Measurements from ENCODE around the gene BUD31. TPM values are rescaled to one million over a fixed set of nuclear protein-coding genes. Genes with fewer than 3 reads are reported as not detected.

Gene BUD31
- total and polyA plus RNA-seq, 10 of the 15 experiments (the other 5 are each of a cell fraction or from before 2014, with no cell fraction given): 74.2 to 317 (median 130) TPM

DNA sequence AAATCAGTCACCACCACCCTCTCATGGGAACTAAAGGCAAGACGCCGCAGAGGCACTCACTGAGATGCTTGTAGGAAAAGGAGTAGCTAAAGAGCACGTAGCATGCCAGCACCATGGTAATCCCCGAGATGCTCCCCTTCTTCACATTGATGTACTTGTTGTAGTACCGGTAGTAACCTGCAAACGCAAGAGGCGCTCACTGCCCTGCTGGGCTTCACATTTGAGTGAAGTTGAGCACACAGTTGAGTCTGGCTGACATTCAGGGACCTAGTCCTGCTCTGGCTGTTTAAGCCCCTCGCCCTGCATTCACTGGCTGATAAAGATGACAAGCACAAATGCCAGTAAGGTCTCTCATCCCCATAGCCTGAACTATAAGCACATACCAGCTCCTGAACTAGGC is 50.3 kb downstream of the BUD31 start:
- in situ Hi-C loops (cut with MboI): no loop called here
- H4K20me1 ChIP-seq (ENCODE audit: control insufficient read depth, insufficient read depth): no peaks in the 10 kb centered on the region
- ATAC-seq (peak; percentile 85), FAIRE-seq (peak; percentile 56), DNase-seq (ENCODE audit: low read depth, low spot score) (no peak)
- no peak overlapping the region for H3K9ac ChIP-seq (ENCODE audit: control insufficient read depth, insufficient read depth, low read length)
- ChIA-PET CTCF (interaction anchor here (1.0 kb wide), 1 partner anchor 15 kb away, joined by 4 read pairs; no protein-coding TSS in a partner anchor), SMC1A (ENCODE audit: uncharacterized antibody, unreplicated experiment) (no interaction called here), RAD21 (ENCODE audit: unreplicated experiment) (no interaction called here), POLR2A (interaction anchor here (0.7 to 0.9 kb wide), 2 partner anchors 21 to 87 kb away, joined by 3 to 4 read pairs; no protein-coding TSS in a partner anchor)
- 57% methylated on average over 8 of the region's 8 CpGs for WGBS (ENCODE audit: insufficient coverage, insufficient replicate concordance, low lambda C conversion rate, missing lambda C conversion rate)
- no peak overlapping the region for H3K4me2 ChIP-seq (ENCODE audit: control insufficient read depth, insufficient read depth)
- BruUV-seq (replicated peaks): no TSS peak
- intact Hi-C loops (cut with micrococcal nuclease; ENCODE audit: unreplicated experiment): no loop called here
- peaks cover 28 to 30% of the 10 kb centered on the region in 2 experiments for H3K36me3 ChIP-seq (ENCODE audit: control insufficient read depth in 2 of 2, insufficient read depth in 2 of 2, low read length in 1 of 2)
- H2AFZ ChIP-seq (ENCODE audit: control insufficient read depth, low read depth, low read length): no peak overlapping the region
- H3K4me1 ChIP-seq (ENCODE audit: control insufficient read depth, insufficient read depth, low read length): no peaks in the 10 kb centered on the region
- TF ChIP-seq, protein P1, sequence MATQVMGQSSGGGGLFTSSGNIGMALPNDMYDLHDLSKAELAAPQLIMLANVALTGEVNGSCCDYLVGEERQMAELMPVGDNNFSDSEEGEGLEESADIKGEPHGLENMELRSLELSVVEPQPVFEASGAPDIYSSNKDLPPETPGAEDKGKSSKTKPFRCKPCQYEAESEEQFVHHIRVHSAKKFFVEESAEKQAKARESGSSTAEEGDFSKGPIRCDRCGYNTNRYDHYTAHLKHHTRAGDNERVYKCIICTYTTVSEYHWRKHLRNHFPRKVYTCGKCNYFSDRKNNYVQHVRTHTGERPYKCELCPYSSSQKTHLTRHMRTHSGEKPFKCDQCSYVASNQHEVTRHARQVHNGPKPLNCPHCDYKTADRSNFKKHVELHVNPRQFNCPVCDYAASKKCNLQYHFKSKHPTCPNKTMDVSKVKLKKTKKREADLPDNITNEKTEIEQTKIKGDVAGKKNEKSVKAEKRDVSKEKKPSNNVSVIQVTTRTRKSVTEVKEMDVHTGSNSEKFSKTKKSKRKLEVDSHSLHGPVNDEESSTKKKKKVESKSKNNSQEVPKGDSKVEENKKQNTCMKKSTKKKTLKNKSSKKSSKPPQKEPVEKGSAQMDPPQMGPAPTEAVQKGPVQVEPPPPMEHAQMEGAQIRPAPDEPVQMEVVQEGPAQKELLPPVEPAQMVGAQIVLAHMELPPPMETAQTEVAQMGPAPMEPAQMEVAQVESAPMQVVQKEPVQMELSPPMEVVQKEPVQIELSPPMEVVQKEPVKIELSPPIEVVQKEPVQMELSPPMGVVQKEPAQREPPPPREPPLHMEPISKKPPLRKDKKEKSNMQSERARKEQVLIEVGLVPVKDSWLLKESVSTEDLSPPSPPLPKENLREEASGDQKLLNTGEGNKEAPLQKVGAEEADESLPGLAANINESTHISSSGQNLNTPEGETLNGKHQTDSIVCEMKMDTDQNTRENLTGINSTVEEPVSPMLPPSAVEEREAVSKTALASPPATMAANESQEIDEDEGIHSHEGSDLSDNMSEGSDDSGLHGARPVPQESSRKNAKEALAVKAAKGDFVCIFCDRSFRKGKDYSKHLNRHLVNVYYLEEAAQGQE (IDR thresholded peaks at IDR 0.05; ENCODE audit: low read depth, low read length): no peak
- TF ChIP-seq, protein P2, sequence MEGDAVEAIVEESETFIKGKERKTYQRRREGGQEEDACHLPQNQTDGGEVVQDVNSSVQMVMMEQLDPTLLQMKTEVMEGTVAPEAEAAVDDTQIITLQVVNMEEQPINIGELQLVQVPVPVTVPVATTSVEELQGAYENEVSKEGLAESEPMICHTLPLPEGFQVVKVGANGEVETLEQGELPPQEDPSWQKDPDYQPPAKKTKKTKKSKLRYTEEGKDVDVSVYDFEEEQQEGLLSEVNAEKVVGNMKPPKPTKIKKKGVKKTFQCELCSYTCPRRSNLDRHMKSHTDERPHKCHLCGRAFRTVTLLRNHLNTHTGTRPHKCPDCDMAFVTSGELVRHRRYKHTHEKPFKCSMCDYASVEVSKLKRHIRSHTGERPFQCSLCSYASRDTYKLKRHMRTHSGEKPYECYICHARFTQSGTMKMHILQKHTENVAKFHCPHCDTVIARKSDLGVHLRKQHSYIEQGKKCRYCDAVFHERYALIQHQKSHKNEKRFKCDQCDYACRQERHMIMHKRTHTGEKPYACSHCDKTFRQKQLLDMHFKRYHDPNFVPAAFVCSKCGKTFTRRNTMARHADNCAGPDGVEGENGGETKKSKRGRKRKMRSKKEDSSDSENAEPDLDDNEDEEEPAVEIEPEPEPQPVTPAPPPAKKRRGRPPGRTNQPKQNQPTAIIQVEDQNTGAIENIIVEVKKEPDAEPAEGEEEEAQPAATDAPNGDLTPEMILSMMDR (IDR thresholded peaks at IDR 0.05 in 2 of 3, conservative IDR thresholded peaks at IDR 0.05 in 1 of 3; ENCODE audit: control insufficient read depth in 2 of 3, extremely low read depth in 1 of 3, insufficient read depth in 1 of 3, low read depth in 3 of 3, low read length in 3 of 3): peak; percentile 28 to 56 (median 56)
- TF ChIP-seq HDGF (IDR thresholded peaks at IDR 0.05) (no peak), KLF5 (IDR thresholded peaks at IDR 0.05; ENCODE audit: partially characterized antibody) (no peak), PAX5 (IDR thresholded peaks at IDR 0.05; ENCODE audit: borderline replicate concordance, low read depth, low read length) (no peak)
- no peaks in the 10 kb centered on the region for H3K9me3 ChIP-seq (replicated peaks; ENCODE audit: control insufficient read depth, insufficient read depth, low read length)
- peaks cover 35% of the 10 kb centered on the region for H3K79me2 ChIP-seq (ENCODE audit: control insufficient read depth, insufficient read depth, low read length)
- H3K4me3 ChIP-seq: no peak overlapping the region
- H3K27ac ChIP-seq (ENCODE audit: control insufficient read depth, insufficient read depth): no peak overlapping the region
- no peaks in the 10 kb centered on the region for H3K27me3 ChIP-seq (replicated peaks in 1 of 2; ENCODE audit: control insufficient read depth in 2 of 2, insufficient read depth in 2 of 2, low read length in 1 of 2)
